WTC11 (cell line): ENCODE measurements around the gene LRMDA. TPM values are rescaled to one million over a fixed set of nuclear protein-coding genes. Genes with fewer than 3 reads are reported as not detected.

Experiments used
- ATAC-seq: fragments of 200-7000 bp; cut with Tn5 transposase; 2 replicates; pipeline ENCODE4 v1.10.0; 2021; ENCODE audit warnings: mild to moderate bottlenecking, moderate library complexity
- CTCF ChIA-PET: fragments of 300-600 bp; sonication (Branson Sonifier 250); formaldehyde crosslinking; loops from one replicate; lab custom pipeline; 2021; ENCODE audit warnings: antibody characterized with exemption; lab: Charles Lee
- POLR2A ChIA-PET: fragments of 350-600 bp; sonication (Branson Sonifier 250); formaldehyde crosslinking; loops from one replicate; lab custom pipeline; 2021; ENCODE audit warnings: antibody characterized with exemption; lab: Charles Lee
- DNase-seq: peaks from one replicate; pipeline ENCODE4 v3.0.0; 2021; ENCODE audit warnings: low spot score
- H3K27ac Mint-ChIP-seq: 2 replicates; pipeline ENCODE4 v1.8.0; 2021; ENCODE audit warnings: mixed read lengths
- H3K27me3 Mint-ChIP-seq: 2 replicates; pipeline ENCODE4 v1.8.0; 2021; ENCODE audit warnings: low read depth, mild to moderate bottlenecking, moderate library complexity, mixed read lengths
- H3K36me3 Mint-ChIP-seq: 2 replicates; pipeline ENCODE4 v1.8.0; 2021; ENCODE audit warnings: mixed read lengths
- H3K4me1 Mint-ChIP-seq: 2 replicates; pipeline ENCODE4 v1.8.0; 2022; ENCODE audit warnings: mixed read lengths
- H3K4me3 Mint-ChIP-seq: 2 replicates; pipeline ENCODE4 v1.8.0; 2021; ENCODE audit warnings: mild to moderate bottlenecking, moderate library complexity, mixed read lengths
- H3K9me3 Mint-ChIP-seq: 2 replicates; pipeline ENCODE4 v1.8.0; 2021; ENCODE audit warnings: mixed read lengths
- ARID4B ChIP-seq: sonication (generic); formaldehyde crosslinking; IDR thresholded peaks from 2 replicates; pipeline ENCODE4 v1.8.0; 2023; ENCODE audit warnings: missing genetic modification reagents, mild to moderate bottlenecking, borderline replicate concordance
- ATF1 ChIP-seq: sonication (generic); formaldehyde crosslinking; IDR thresholded peaks from 2 replicates; pipeline ENCODE4 v1.8.1; 2023; ENCODE audit warnings: mild to moderate bottlenecking, moderate library complexity, missing genetic modification reagents
- ATF2 ChIP-seq: sonication (generic); formaldehyde crosslinking; IDR thresholded peaks from 2 replicates; pipeline ENCODE4 v1.8.1; 2022; ENCODE audit warnings: low read depth, missing genetic modification reagents, borderline replicate concordance
- CBFB ChIP-seq: sonication (generic); formaldehyde crosslinking; IDR thresholded peaks from 2 replicates; pipeline ENCODE4 v1.8.1; 2022; ENCODE audit warnings: mild to moderate bottlenecking, low read depth, missing genetic modification reagents
- CREM ChIP-seq: sonication (generic); formaldehyde crosslinking; IDR thresholded peaks from 2 replicates; pipeline ENCODE4 v1.8.1; 2022; ENCODE audit warnings: mild to moderate bottlenecking, missing genetic modification reagents, moderate library complexity
- ELF4 ChIP-seq: sonication (generic); formaldehyde crosslinking; IDR thresholded peaks from 2 replicates; pipeline ENCODE4 v1.8.1; 2022; ENCODE audit warnings: low read depth, mild to moderate bottlenecking, moderate library complexity, missing genetic modification reagents
- ETV6 ChIP-seq: sonication (generic); formaldehyde crosslinking; IDR thresholded peaks from 2 replicates; pipeline ENCODE4 v1.8.1; 2022; ENCODE audit warnings: mild to moderate bottlenecking, missing genetic modification reagents
- FOXP1 ChIP-seq: sonication (generic); formaldehyde crosslinking; IDR thresholded peaks from 2 replicates; pipeline ENCODE4 v1.8.0; 2022; ENCODE audit warnings: missing genetic modification reagents, mild to moderate bottlenecking, moderate library complexity, borderline replicate concordance
- GABPB1 ChIP-seq: sonication (generic); formaldehyde crosslinking; IDR thresholded peaks from 2 replicates; pipeline ENCODE4 v1.8.1; 2023; ENCODE audit warnings: mild to moderate bottlenecking, missing genetic modification reagents
- GRHL2 ChIP-seq: fragments of 250-450 bp; sonication (Bioruptor Pico); IDR thresholded peaks from 2 replicates; pipeline ENCODE4 v1.8.0; 2022; ENCODE audit warnings: mild to moderate bottlenecking, moderate library complexity; ENCODE audit not compliant: insufficient replicate concordance, severe bottlenecking
- MXD4 ChIP-seq: fragments of 250-450 bp; sonication (Bioruptor Pico); IDR thresholded peaks from 2 replicates; pipeline ENCODE4 v1.8.0; 2021; ENCODE audit warnings: mild to moderate bottlenecking, moderate library complexity, borderline replicate concordance
- NR2C2 ChIP-seq: sonication (generic); formaldehyde crosslinking; IDR thresholded peaks from 2 replicates; pipeline ENCODE4 v1.8.0; 2022; ENCODE audit warnings: mild to moderate bottlenecking, missing genetic modification reagents
- PRRX2 ChIP-seq: fragments of 250-450 bp; sonication (Bioruptor Pico); IDR thresholded peaks from 2 replicates; pipeline ENCODE4 v1.8.0; 2021; ENCODE audit warnings: mild to moderate bottlenecking
- RORB ChIP-seq: fragments of 250-450 bp; sonication (Bioruptor Pico); IDR thresholded peaks from 2 replicates; pipeline ENCODE4 v1.9.0; 2021; ENCODE audit warnings: mild to moderate bottlenecking
- ZNF232 ChIP-seq: sonication (generic); formaldehyde crosslinking; IDR thresholded peaks from 2 replicates; pipeline ENCODE4 v1.8.0; 2022; ENCODE audit warnings: mild to moderate bottlenecking, missing genetic modification reagents
- total RNA-seq: library from RNA; stranded (reverse); gene quantifications from 3 replicates; pipeline ENCODE4 v1.2.3, GENCODE V29; 2021
- TF ChIP-seq, protein P1 (sequence below): fragments of 250-450 bp; sonication (Bioruptor Pico); IDR thresholded peaks from 2 replicates; pipeline ENCODE4 v1.9.0; 2021; ENCODE audit warnings: mild to moderate bottlenecking
- TF ChIP-seq, protein P2 (sequence below): sonication (generic); formaldehyde crosslinking; IDR thresholded peaks from 2 replicates; pipeline ENCODE4 v1.8.1; 2022; ENCODE audit warnings: mild to moderate bottlenecking, missing genetic modification reagents, moderate library complexity, borderline replicate concordance
- TF ChIP-seq, protein P3 (sequence below): sonication (generic); formaldehyde crosslinking; IDR thresholded peaks from 2 replicates; pipeline ENCODE4 v1.8.0; 2022; ENCODE audit warnings: missing genetic modification reagents
- TF ChIP-seq, protein P4 (sequence below): fragments of 250-450 bp; sonication (Bioruptor Pico); IDR thresholded peaks from 2 replicates; pipeline ENCODE4 v1.9.0; 2021; ENCODE audit warnings: mild to moderate bottlenecking

LRMDA gene
- total RNA-seq, 1 experiment from 2014 or later, result 0.92 TPM

GRCh38 chr10:75546004-75546403 is 114.6 kb downstream of the LRMDA start:
- H3K27me3 Mint-ChIP-seq, result peaks cover 3% of the 10 kb centered on the region; the same call in 1 of the 2 replicates
- H3K4me3 Mint-ChIP-seq, result no peak overlapping the region
- no peak for ATAC-seq
- no peak overlapping the region for H3K27ac Mint-ChIP-seq
- ChIA-PET CTCF (no interaction called here), POLR2A (no interaction called here)
- DNase-seq, result no peak
- TF ChIP-seq ATF1 (CRISPR knock-in tag) (no peak), ZNF232 (CRISPR knock-in tag) (no peak), GRHL2 (CRISPR knock-in tag) (no peak), ETV6 (CRISPR knock-in tag) (no peak), GABPB1 (CRISPR knock-in tag) (no peak), ATF2 (CRISPR knock-in tag) (no peak), ARID4B (CRISPR knock-in tag) (no peak), RORB (CRISPR knock-in tag) (no peak), NR2C2 (no peak), ELF4 (no peak), MXD4 (CRISPR knock-in tag) (no peak), PRRX2 (CRISPR knock-in tag) (no peak)
- TF ChIP-seq, protein P1, sequence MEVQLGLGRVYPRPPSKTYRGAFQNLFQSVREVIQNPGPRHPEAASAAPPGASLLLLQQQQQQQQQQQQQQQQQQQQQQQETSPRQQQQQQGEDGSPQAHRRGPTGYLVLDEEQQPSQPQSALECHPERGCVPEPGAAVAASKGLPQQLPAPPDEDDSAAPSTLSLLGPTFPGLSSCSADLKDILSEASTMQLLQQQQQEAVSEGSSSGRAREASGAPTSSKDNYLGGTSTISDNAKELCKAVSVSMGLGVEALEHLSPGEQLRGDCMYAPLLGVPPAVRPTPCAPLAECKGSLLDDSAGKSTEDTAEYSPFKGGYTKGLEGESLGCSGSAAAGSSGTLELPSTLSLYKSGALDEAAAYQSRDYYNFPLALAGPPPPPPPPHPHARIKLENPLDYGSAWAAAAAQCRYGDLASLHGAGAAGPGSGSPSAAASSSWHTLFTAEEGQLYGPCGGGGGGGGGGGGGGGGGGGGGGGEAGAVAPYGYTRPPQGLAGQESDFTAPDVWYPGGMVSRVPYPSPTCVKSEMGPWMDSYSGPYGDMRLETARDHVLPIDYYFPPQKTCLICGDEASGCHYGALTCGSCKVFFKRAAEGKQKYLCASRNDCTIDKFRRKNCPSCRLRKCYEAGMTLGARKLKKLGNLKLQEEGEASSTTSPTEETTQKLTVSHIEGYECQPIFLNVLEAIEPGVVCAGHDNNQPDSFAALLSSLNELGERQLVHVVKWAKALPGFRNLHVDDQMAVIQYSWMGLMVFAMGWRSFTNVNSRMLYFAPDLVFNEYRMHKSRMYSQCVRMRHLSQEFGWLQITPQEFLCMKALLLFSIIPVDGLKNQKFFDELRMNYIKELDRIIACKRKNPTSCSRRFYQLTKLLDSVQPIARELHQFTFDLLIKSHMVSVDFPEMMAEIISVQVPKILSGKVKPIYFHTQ, result no peak
- TF ChIP-seq, protein P2, sequence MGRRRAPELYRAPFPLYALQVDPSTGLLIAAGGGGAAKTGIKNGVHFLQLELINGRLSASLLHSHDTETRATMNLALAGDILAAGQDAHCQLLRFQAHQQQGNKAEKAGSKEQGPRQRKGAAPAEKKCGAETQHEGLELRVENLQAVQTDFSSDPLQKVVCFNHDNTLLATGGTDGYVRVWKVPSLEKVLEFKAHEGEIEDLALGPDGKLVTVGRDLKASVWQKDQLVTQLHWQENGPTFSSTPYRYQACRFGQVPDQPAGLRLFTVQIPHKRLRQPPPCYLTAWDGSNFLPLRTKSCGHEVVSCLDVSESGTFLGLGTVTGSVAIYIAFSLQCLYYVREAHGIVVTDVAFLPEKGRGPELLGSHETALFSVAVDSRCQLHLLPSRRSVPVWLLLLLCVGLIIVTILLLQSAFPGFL (CRISPR knock-in tag), result no peak
- peaks cover 27% of the 10 kb centered on the region for H3K4me1 Mint-ChIP-seq
- peaks cover 4% of the 10 kb centered on the region; the same call in 1 of the 2 replicates for H3K9me3 Mint-ChIP-seq
- no peaks in the 10 kb centered on the region for H3K36me3 Mint-ChIP-seq

- Mint-ChIP-seq H3K27ac (no peak overlapping the region), H3K36me3 (peaks cover 5% of the 10 kb centered on the region), H3K9me3 (peaks cover 13% of the 10 kb centered on the region), H3K4me1 (peaks cover 11% of the 10 kb centered on the region), H3K27me3 (peaks cover 3% of the 10 kb centered on the region; the same call in 1 of the 2 replicates), H3K4me3 (no peak overlapping the region)
- ChIA-PET CTCF (no interaction called here), POLR2A (no interaction called here)
- ATAC-seq (no peak), DNase-seq (no peak)
- TF ChIP-seq FOXP1 (CRISPR knock-in tag) (no peak), ATF1 (CRISPR knock-in tag) (no peak), CREM (CRISPR knock-in tag) (no peak), CBFB (CRISPR knock-in tag) (no peak), GABPB1 (CRISPR knock-in tag) (no peak), MXD4 (CRISPR knock-in tag) (no peak)
- TF ChIP-seq, protein P3, sequence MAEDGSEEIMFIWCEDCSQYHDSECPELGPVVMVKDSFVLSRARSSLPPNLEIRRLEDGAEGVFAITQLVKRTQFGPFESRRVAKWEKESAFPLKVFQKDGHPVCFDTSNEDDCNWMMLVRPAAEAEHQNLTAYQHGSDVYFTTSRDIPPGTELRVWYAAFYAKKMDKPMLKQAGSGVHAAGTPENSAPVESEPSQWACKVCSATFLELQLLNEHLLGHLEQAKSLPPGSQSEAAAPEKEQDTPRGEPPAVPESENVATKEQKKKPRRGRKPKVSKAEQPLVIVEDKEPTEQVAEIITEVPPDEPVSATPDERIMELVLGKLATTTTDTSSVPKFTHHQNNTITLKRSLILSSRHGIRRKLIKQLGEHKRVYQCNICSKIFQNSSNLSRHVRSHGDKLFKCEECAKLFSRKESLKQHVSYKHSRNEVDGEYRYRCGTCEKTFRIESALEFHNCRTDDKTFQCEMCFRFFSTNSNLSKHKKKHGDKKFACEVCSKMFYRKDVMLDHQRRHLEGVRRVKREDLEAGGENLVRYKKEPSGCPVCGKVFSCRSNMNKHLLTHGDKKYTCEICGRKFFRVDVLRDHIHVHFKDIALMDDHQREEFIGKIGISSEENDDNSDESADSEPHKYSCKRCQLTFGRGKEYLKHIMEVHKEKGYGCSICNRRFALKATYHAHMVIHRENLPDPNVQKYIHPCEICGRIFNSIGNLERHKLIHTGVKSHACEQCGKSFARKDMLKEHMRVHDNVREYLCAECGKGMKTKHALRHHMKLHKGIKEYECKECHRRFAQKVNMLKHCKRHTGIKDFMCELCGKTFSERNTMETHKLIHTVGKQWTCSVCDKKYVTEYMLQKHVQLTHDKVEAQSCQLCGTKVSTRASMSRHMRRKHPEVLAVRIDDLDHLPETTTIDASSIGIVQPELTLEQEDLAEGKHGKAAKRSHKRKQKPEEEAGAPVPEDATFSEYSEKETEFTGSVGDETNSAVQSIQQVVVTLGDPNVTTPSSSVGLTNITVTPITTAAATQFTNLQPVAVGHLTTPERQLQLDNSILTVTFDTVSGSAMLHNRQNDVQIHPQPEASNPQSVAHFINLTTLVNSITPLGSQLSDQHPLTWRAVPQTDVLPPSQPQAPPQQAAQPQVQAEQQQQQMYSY (CRISPR knock-in tag), result no peak
- TF ChIP-seq, protein P4, sequence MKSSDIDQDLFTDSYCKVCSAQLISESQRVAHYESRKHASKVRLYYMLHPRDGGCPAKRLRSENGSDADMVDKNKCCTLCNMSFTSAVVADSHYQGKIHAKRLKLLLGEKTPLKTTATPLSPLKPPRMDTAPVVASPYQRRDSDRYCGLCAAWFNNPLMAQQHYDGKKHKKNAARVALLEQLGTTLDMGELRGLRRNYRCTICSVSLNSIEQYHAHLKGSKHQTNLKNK (CRISPR knock-in tag), result no peak
Measured at GRCh38 chr10:75547391-75548298, 116.2 kb downstream of the LRMDA start.
